ENCODE results near the gene ITCH. TPM values are rescaled to one million over a fixed set of nuclear protein-coding genes. Genes with fewer than 3 reads are reported as not detected.

The ITCH gene
- total and polyA plus RNA-seq, 9 of the 15 experiments (the other 6 are each of a cell fraction or from before 2014, with no cell fraction given), result 7.5 to 53.0 (median 22.9) TPM

- TF ChIP-seq DEAF1 (CRISPR knock-in tag; IDR thresholded peaks at IDR 0.05), result peak; percentile 55
- peak; percentile 13 for TF ChIP-seq CTCFL (IDR thresholded peaks at IDR 0.05; ENCODE audit: borderline replicate concordance, insufficient read depth, low read depth, low read length, poor library complexity, severe bottlenecking)
- TF ChIP-seq CTBP1 (IDR thresholded peaks at IDR 0.05; ENCODE audit: borderline replicate concordance), result no peak
- TF ChIP-seq STAG1 (CRISPR knock-in tag; IDR thresholded peaks at IDR 0.05; ENCODE audit: borderline replicate concordance), result peak; percentile 9; the same call in 1 of the 2 replicates
- TF ChIP-seq POLR2AphosphoS2 (IDR thresholded peaks at IDR 0.05; ENCODE audit: low read length), result no peak
Observed at GRCh38 chr20:34473262-34473883, 110.3 kb downstream of the ITCH start (continued).
